ENCODE results near the gene PAQR9.

DNA sequence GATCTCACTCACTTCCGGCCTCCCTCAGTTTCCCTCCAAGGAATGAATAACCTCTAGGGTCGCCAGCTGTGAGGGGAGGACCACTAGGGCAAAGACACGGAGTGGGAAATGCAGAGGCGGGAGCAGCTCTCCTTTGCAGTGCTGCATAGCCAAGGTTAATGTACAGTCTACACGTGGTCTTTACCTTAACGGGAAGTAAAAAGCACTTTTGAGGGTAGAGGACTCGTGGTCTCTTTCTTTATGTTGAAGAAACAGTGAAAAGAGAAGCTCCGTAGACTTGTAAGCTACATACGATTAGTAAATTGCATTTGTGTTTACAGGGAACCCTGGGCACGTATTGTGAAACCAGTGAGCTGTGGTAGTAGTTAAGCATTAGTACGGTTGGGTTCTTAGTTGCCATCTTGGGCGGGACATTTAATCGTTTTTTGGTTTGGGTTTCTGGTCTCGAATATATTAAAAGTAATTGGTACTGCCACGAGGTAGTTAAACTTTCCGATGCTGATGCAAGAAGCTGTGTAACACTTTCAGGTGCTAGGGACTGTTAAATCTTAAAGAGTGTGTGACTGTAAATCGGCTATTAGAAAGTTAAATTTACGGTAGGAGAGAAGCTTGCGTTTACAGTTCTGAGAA lies 38.7 kb upstream of the PAQR9 start:
- TF ChIP-seq, protein P1, sequence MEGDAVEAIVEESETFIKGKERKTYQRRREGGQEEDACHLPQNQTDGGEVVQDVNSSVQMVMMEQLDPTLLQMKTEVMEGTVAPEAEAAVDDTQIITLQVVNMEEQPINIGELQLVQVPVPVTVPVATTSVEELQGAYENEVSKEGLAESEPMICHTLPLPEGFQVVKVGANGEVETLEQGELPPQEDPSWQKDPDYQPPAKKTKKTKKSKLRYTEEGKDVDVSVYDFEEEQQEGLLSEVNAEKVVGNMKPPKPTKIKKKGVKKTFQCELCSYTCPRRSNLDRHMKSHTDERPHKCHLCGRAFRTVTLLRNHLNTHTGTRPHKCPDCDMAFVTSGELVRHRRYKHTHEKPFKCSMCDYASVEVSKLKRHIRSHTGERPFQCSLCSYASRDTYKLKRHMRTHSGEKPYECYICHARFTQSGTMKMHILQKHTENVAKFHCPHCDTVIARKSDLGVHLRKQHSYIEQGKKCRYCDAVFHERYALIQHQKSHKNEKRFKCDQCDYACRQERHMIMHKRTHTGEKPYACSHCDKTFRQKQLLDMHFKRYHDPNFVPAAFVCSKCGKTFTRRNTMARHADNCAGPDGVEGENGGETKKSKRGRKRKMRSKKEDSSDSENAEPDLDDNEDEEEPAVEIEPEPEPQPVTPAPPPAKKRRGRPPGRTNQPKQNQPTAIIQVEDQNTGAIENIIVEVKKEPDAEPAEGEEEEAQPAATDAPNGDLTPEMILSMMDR (conservative IDR thresholded peaks at IDR 0.05): no peak
- TF ChIP-seq EZH2 (IDR thresholded peaks at IDR 0.05; ENCODE audit: low read depth): no peak
